HepG2 (cell line): ENCODE results near the gene OR10V1. TPM values are rescaled to one million over a fixed set of nuclear protein-coding genes. Genes with fewer than 3 reads are reported as not detected.

ENCODE experiments used
- BCL3 ChIP-seq: sonication (generic); formaldehyde crosslinking; IDR thresholded peaks from 2 replicates; pipeline ENCODE4 v1.5.1; 2020; ENCODE audit warnings: mild to moderate bottlenecking, missing genetic modification reagents, moderate library complexity
- CSRNP2 ChIP-seq: sonication (generic); formaldehyde crosslinking; conservative IDR thresholded peaks from 2 replicates; pipeline ENCODE4 v1.8.0; 2022; ENCODE audit warnings: low read depth, missing genetic modification reagents
- JDP2 ChIP-seq: sonication (generic); formaldehyde crosslinking; IDR thresholded peaks from 2 replicates; pipeline ENCODE4 v1.8.1; 2022; ENCODE audit warnings: missing genetic modification reagents, borderline replicate concordance
- MAFK ChIP-seq, 2 experiments: IDR thresholded peaks in 1 of 2; conservative IDR thresholded peaks in 1 of 2; 2 replicates each; pipeline ENCODE4 v1.6.1; 2011; ENCODE audit warnings: improper control_type of control experiment in 2 of 2, low read length in 2 of 2
- NR3C1 ChIP-seq: sonication (generic); formaldehyde crosslinking; IDR thresholded peaks from 2 replicates; pipeline ENCODE4 v1.4.0; 2020; ENCODE audit warnings: missing genetic modification reagents
- SRY ChIP-seq: sonication (generic); formaldehyde crosslinking; IDR thresholded peaks from 2 replicates; pipeline ENCODE4 v1.8.0; 2022; ENCODE audit warnings: mild to moderate bottlenecking, missing genetic modification reagents
- TCF12 ChIP-seq, 2 experiments: fragments of 450-650 bp in 1 of 2; sonication (generic) in 1 of 2; formaldehyde crosslinking in 1 of 2; IDR thresholded peaks; 2 replicates each; pipeline versions ENCODE4 v1.6.1 to v1.8.0; 2017 to 2022; ENCODE audit warnings: antibody characterized with exemption in 1 of 2, mild to moderate bottlenecking in 1 of 2, missing genetic modification reagents in 1 of 2, moderate library complexity in 1 of 2
- TGIF2 ChIP-seq: IDR thresholded peaks from 2 replicates; pipeline ENCODE4 v1.6.1; 2016; ENCODE audit warnings: control low read depth, missing compliant biosample characterization
- ZNF569 ChIP-seq: sonication (generic); formaldehyde crosslinking; IDR thresholded peaks from 2 replicates; pipeline ENCODE4 v1.5.0; 2020; ENCODE audit warnings: mild to moderate bottlenecking, missing genetic modification reagents, moderate library complexity, borderline replicate concordance
- ZNF704 ChIP-seq: sonication (generic); formaldehyde crosslinking; IDR thresholded peaks from 2 replicates; pipeline ENCODE4 v1.8.1; 2023; ENCODE audit warnings: mild to moderate bottlenecking, inconsistent platforms, moderate library complexity, missing genetic modification reagents, borderline replicate concordance
- ZNF724P ChIP-seq: sonication (generic); formaldehyde crosslinking; IDR thresholded peaks from 2 replicates; pipeline ENCODE4 v1.8.0; 2022; ENCODE audit warnings: missing genetic modification reagents, borderline replicate concordance
- polyA plus RNA-seq, 8 experiments: library from polyadenylated mRNA; depleted of rRNA in 3 of 8; stranded (reverse) in 7 of 8; unstranded in 1 of 8; fragments of >200 nt; fragmentation: Illumina TruSeq in 4 of 8; extraction: Trizol in 4 of 8; gene quantifications; 2 replicates each; pipeline versions ENCODE4 v1.2.1 to v1.2.3, GENCODE V29; 2011 to 2016; ENCODE audit warnings: low read depth in 4 of 8, missing spikeins in 1 of 8, mixed read lengths in 1 of 8; ENCODE audit not compliant: insufficient read depth in 1 of 8
- total RNA-seq, 5 experiments: library from RNA; depleted of rRNA; stranded (reverse); fragments of >200 nt; fragmentation: Illumina TruSeq; extraction: Trizol; gene quantifications; 2 replicates each; pipeline ENCODE4 v1.2.3, GENCODE V29; 2016; ENCODE audit warnings: low read depth in 1 of 5
- TF ChIP-seq, protein P1 (sequence below): sonication (generic); formaldehyde crosslinking; IDR thresholded peaks from 2 replicates; pipeline ENCODE4 v1.4.0; 2020; ENCODE audit warnings: missing genetic modification reagents
- TF ChIP-seq, protein P2 (sequence below): sonication (generic); formaldehyde crosslinking; IDR thresholded peaks from 2 replicates; pipeline ENCODE4 v1.4.0; 2020; ENCODE audit warnings: mild to moderate bottlenecking, low read depth, missing genetic modification reagents
- TF ChIP-seq, protein P3 (sequence below): sonication (generic); formaldehyde crosslinking; IDR thresholded peaks from 2 replicates; pipeline ENCODE4 v1.5.0; 2020; ENCODE audit warnings: mild to moderate bottlenecking, missing genetic modification reagents

Gene OR10V1
- total and polyA plus RNA-seq, 2 of the 13 experiments (the other 11 are each of a cell fraction or from before 2014, with no cell fraction given): not detected

GRCh38 chr11:59755701-59756557, 42.3 kb upstream of the OR10V1 start (continued):
- TF ChIP-seq, protein P1, sequence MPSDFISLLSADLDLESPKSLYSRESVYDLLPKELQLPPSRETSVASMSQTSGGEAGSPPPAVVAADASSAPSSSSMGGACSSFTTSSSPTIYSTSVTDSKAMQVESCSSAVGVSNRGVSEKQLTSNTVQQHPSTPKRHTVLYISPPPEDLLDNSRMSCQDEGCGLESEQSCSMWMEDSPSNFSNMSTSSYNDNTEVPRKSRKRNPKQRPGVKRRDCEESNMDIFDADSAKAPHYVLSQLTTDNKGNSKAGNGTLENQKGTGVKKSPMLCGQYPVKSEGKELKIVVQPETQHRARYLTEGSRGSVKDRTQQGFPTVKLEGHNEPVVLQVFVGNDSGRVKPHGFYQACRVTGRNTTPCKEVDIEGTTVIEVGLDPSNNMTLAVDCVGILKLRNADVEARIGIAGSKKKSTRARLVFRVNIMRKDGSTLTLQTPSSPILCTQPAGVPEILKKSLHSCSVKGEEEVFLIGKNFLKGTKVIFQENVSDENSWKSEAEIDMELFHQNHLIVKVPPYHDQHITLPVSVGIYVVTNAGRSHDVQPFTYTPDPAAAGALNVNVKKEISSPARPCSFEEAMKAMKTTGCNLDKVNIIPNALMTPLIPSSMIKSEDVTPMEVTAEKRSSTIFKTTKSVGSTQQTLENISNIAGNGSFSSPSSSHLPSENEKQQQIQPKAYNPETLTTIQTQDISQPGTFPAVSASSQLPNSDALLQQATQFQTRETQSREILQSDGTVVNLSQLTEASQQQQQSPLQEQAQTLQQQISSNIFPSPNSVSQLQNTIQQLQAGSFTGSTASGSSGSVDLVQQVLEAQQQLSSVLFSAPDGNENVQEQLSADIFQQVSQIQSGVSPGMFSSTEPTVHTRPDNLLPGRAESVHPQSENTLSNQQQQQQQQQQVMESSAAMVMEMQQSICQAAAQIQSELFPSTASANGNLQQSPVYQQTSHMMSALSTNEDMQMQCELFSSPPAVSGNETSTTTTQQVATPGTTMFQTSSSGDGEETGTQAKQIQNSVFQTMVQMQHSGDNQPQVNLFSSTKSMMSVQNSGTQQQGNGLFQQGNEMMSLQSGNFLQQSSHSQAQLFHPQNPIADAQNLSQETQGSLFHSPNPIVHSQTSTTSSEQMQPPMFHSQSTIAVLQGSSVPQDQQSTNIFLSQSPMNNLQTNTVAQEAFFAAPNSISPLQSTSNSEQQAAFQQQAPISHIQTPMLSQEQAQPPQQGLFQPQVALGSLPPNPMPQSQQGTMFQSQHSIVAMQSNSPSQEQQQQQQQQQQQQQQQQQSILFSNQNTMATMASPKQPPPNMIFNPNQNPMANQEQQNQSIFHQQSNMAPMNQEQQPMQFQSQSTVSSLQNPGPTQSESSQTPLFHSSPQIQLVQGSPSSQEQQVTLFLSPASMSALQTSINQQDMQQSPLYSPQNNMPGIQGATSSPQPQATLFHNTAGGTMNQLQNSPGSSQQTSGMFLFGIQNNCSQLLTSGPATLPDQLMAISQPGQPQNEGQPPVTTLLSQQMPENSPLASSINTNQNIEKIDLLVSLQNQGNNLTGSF (CRISPR knock-in tag): no peak
- TF ChIP-seq BCL3 (CRISPR knock-in tag) (no peak), CSRNP2 (CRISPR knock-in tag) (no peak), ZNF569 (CRISPR knock-in tag) (no peak), NR3C1 (CRISPR knock-in tag) (no peak), JDP2 (CRISPR knock-in tag) (no peak), TCF12 (IDR thresholded peaks at IDR 0.05) (no peak), TCF12 (CRISPR knock-in tag; IDR thresholded peaks at IDR 0.05) (no peak), SRY (peak; percentile 45; the same call in 1 of the 2 replicates), TGIF2 (CRISPR knock-in tag) (no peak), ZNF704 (CRISPR knock-in tag) (no peak), ZNF724P (CRISPR knock-in tag) (no peak), MAFK (conservative IDR thresholded peaks at IDR 0.05 in 1 of 2, IDR thresholded peaks at IDR 0.05 in 1 of 2; ENCODE audit: low read length in 2 of 2) (no peak)
- TF ChIP-seq, protein P2, sequence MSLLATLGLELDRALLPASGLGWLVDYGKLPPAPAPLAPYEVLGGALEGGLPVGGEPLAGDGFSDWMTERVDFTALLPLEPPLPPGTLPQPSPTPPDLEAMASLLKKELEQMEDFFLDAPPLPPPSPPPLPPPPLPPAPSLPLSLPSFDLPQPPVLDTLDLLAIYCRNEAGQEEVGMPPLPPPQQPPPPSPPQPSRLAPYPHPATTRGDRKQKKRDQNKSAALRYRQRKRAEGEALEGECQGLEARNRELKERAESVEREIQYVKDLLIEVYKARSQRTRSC (CRISPR knock-in tag): no peak
- TF ChIP-seq, protein P3, sequence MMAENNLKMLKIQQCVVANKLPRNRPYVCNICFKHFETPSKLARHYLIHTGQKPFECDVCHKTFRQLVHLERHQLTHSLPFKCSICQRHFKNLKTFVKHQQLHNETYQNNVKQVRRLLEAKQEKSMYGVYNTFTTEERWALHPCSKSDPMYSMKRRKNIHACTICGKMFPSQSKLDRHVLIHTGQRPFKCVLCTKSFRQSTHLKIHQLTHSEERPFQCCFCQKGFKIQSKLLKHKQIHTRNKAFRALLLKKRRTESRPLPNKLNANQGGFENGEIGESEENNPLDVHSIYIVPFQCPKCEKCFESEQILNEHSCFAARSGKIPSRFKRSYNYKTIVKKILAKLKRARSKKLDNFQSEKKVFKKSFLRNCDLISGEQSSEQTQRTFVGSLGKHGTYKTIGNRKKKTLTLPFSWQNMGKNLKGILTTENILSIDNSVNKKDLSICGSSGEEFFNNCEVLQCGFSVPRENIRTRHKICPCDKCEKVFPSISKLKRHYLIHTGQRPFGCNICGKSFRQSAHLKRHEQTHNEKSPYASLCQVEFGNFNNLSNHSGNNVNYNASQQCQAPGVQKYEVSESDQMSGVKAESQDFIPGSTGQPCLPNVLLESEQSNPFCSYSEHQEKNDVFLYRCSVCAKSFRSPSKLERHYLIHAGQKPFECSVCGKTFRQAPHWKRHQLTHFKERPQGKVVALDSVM (CRISPR knock-in tag): no peak
